Breast epithelium (tissue), 3 donors: ENCODE data around the gene SPATA6L.

Source experiments
- POLR2A ChIP-seq: fragments of 450-650 bp; IDR thresholded peaks from one replicate; pipeline ENCODE4 v1.6.1; 2016; ENCODE audit warnings: antibody characterized with exemption, mild to moderate bottlenecking, moderate library complexity
- TF ChIP-seq, protein P1 (sequence below), 3 donors: fragments of 450-650 bp; IDR thresholded peaks; one replicate each; pipeline ENCODE4 v1.5.1; 2016 to 2017; ENCODE audit warnings: antibody characterized with exemption in 3 of 3, mild to moderate bottlenecking in 3 of 3, moderate library complexity in 3 of 3

GRCh38 chr9:4591123-4591500, 75.2 kb downstream of the SPATA6L start:
- TF ChIP-seq, protein P1, sequence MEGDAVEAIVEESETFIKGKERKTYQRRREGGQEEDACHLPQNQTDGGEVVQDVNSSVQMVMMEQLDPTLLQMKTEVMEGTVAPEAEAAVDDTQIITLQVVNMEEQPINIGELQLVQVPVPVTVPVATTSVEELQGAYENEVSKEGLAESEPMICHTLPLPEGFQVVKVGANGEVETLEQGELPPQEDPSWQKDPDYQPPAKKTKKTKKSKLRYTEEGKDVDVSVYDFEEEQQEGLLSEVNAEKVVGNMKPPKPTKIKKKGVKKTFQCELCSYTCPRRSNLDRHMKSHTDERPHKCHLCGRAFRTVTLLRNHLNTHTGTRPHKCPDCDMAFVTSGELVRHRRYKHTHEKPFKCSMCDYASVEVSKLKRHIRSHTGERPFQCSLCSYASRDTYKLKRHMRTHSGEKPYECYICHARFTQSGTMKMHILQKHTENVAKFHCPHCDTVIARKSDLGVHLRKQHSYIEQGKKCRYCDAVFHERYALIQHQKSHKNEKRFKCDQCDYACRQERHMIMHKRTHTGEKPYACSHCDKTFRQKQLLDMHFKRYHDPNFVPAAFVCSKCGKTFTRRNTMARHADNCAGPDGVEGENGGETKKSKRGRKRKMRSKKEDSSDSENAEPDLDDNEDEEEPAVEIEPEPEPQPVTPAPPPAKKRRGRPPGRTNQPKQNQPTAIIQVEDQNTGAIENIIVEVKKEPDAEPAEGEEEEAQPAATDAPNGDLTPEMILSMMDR (IDR thresholded peaks at IDR 0.05), result no peak
- no peak for TF ChIP-seq POLR2A
